Neural progenitor cell (in vitro differentiated cells): Measurements from ENCODE around the gene UNC5A. TPM values are rescaled to one million over a fixed set of nuclear protein-coding genes. Genes with fewer than 3 reads are reported as not detected.

Source experiments
- DNase-seq: peaks from one replicate; pipeline ENCODE4 v3.0.0-alpha.2; 2016; ENCODE audit warnings: low spot score
- H2AFZ ChIP-seq: fragments of 200-600 bp; sonication (generic); replicated peaks from 2 replicates; pipeline ENCODE4 v1.6.1; 2016; ENCODE audit warnings: antibody characterized with exemption
- H3F3A ChIP-seq: fragments of 200-600 bp; sonication (generic); 2 replicates; pipeline ENCODE4 v1.6.1; 2016; ENCODE audit warnings: antibody characterized with exemption, low read depth
- H3K27ac ChIP-seq: fragments of 200-600 bp; sonication (generic); 2 replicates; pipeline ENCODE4 v1.5.1; 2016; ENCODE audit warnings: mild to moderate bottlenecking
- H3K27me3 ChIP-seq: fragments of 200-600 bp; sonication (generic); 2 replicates; pipeline ENCODE4 v1.6.1; 2016; ENCODE audit warnings: mild to moderate bottlenecking, moderate library complexity
- H3K36me3 ChIP-seq: fragments of 200-600 bp; sonication (generic); 2 replicates; pipeline ENCODE4 v1.5.1; 2016
- H3K4me1 ChIP-seq: fragments of 200-600 bp; sonication (generic); 2 replicates; pipeline ENCODE4 v1.6.1; 2016; ENCODE audit warnings: mixed run types
- H3K4me2 ChIP-seq: fragments of 200-600 bp; sonication (generic); 2 replicates; pipeline ENCODE4 v1.6.1; 2016
- H3K4me3 ChIP-seq: fragments of 200-600 bp; sonication (generic); 2 replicates; pipeline ENCODE4 v1.5.1; 2016
- H3K79me2 ChIP-seq: fragments of 200-600 bp; sonication (generic); 2 replicates; pipeline ENCODE4 v1.6.1; 2016; ENCODE audit warnings: low read depth
- H3K9ac ChIP-seq: fragments of 200-600 bp; sonication (generic); 2 replicates; pipeline ENCODE4 v1.6.1; 2016
- H3K9me3 ChIP-seq: fragments of 200-600 bp; sonication (generic); 2 replicates; pipeline ENCODE4 v1.5.1; 2016; ENCODE audit warnings: low read depth
- H4K20me1 ChIP-seq: fragments of 200-600 bp; sonication (generic); 2 replicates; pipeline ENCODE4 v1.6.1; 2016; ENCODE audit warnings: low read depth
- H3K27ac Mint-ChIP-seq: 3 replicates; pipeline ENCODE4 v1.8.0; 2021; ENCODE audit warnings: mixed read lengths
- H3K27me3 Mint-ChIP-seq: 2 replicates; pipeline ENCODE4 v1.8.0; 2022; ENCODE audit warnings: low read depth, mild to moderate bottlenecking, inconsistent platforms, moderate library complexity, mixed read lengths; ENCODE audit not compliant: insufficient read depth
- H3K36me3 Mint-ChIP-seq: 3 replicates; pipeline ENCODE4 v1.8.0; 2021; ENCODE audit warnings: mixed read lengths
- H3K4me1 Mint-ChIP-seq: 3 replicates; pipeline ENCODE4 v1.8.0; 2021; ENCODE audit warnings: mixed read lengths
- H3K4me3 Mint-ChIP-seq: 3 replicates; pipeline ENCODE4 v1.8.0; 2021; ENCODE audit warnings: mild to moderate bottlenecking, moderate library complexity, mixed read lengths
- H3K9me3 Mint-ChIP-seq: 3 replicates; pipeline ENCODE4 v1.8.0; 2020; ENCODE audit warnings: mixed read lengths
- EZH2 ChIP-seq: fragments of 200-600 bp; sonication (generic); IDR thresholded peaks from 2 replicates; pipeline ENCODE4 v1.6.1; 2017; ENCODE audit warnings: antibody characterized with exemption, mild to moderate bottlenecking, moderate library complexity
- EZH2phosphoT487 ChIP-seq: fragments of 200-600 bp; sonication (generic); IDR thresholded peaks from 2 replicates; pipeline ENCODE4 v1.6.1; 2017; ENCODE audit warnings: antibody characterized with exemption
- total RNA-seq: library from RNA; depleted of rRNA; stranded (reverse); fragments of >200 nt; gene quantifications from 2 replicates; pipeline ENCODE4 v1.2.3, GENCODE V29; 2015; ENCODE audit warnings: low replicate concordance
- TF ChIP-seq, protein P1 (sequence below): fragments of 200-600 bp; sonication (generic); IDR thresholded peaks from 2 replicates; pipeline ENCODE4 v1.5.1; 2017; ENCODE audit warnings: antibody characterized with exemption, mild to moderate bottlenecking

UNC5A gene
- total RNA-seq, 1 donor from 2014 or later, result 1.2 TPM

- Mint-ChIP-seq H3K9me3 (no peaks in the 10 kb centered on the region), H3K36me3 (no peaks in the 10 kb centered on the region), H3K4me3 (no peak overlapping the region), H3K27me3 (peaks cover 28% of the 10 kb centered on the region), H3K4me1 (no peaks in the 10 kb centered on the region), H3K27ac (no peak overlapping the region)
- DNase-seq, result no peak
- H3K4me2 ChIP-seq, result no peak overlapping the region
- H3K36me3 ChIP-seq, result no peaks in the 10 kb centered on the region
- no peak overlapping the region for H3K9ac ChIP-seq
- no peak overlapping the region for H2AFZ ChIP-seq
- no peaks in the 10 kb centered on the region for H3K27me3 ChIP-seq
- peaks cover 8% of the 10 kb centered on the region for H4K20me1 ChIP-seq
- peaks cover 4% of the 10 kb centered on the region for H3F3A ChIP-seq
- H3K79me2 ChIP-seq, result no peaks in the 10 kb centered on the region
- TF ChIP-seq EZH2 (no peak), EZH2phosphoT487 (no peak)
- TF ChIP-seq, protein P1, sequence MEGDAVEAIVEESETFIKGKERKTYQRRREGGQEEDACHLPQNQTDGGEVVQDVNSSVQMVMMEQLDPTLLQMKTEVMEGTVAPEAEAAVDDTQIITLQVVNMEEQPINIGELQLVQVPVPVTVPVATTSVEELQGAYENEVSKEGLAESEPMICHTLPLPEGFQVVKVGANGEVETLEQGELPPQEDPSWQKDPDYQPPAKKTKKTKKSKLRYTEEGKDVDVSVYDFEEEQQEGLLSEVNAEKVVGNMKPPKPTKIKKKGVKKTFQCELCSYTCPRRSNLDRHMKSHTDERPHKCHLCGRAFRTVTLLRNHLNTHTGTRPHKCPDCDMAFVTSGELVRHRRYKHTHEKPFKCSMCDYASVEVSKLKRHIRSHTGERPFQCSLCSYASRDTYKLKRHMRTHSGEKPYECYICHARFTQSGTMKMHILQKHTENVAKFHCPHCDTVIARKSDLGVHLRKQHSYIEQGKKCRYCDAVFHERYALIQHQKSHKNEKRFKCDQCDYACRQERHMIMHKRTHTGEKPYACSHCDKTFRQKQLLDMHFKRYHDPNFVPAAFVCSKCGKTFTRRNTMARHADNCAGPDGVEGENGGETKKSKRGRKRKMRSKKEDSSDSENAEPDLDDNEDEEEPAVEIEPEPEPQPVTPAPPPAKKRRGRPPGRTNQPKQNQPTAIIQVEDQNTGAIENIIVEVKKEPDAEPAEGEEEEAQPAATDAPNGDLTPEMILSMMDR, result no peak
- no peak overlapping the region for H3K27ac ChIP-seq
- H3K9me3 ChIP-seq, result no peaks in the 10 kb centered on the region
- peaks cover 7% of the 10 kb centered on the region for H3K4me1 ChIP-seq
- no peak overlapping the region for H3K4me3 ChIP-seq
These were observed 20.6 kb downstream of the UNC5A start for GRCh38 chr5:176830995-176831423.

DNA sequence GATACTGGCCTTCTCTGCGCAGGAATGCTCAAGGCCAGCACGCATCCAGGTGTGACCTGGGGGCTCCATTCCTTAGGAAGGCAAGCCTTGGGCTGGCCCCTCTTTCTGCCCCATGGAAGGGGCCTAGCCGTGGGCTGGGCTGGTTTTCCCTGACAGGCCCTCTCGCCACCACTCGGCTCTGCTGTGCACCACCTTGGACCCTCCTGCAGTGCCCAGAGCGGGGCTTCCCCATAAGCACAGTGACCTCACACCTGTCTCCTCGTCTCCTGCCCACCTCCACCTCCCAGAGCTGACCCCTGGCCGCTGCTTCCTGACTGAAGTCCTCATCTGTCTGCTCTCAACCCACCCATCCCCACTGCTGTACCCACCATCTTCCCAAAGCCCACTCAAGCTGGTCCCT, 21.1 kb downstream of the UNC5A start:
- H3K27me3 Mint-ChIP-seq, result peaks cover 32% of the 10 kb centered on the region
- H3K4me1 ChIP-seq, result peaks cover 7% of the 10 kb centered on the region
- H3K79me2 ChIP-seq, result no peaks in the 10 kb centered on the region
- H3K36me3 Mint-ChIP-seq, result no peaks in the 10 kb centered on the region
- no peak overlapping the region for H2AFZ ChIP-seq
- peaks cover 12% of the 10 kb centered on the region for H4K20me1 ChIP-seq
- no peaks in the 10 kb centered on the region for H3K4me1 Mint-ChIP-seq
- no peak overlapping the region for H3K9ac ChIP-seq
- no peaks in the 10 kb centered on the region for H3K36me3 ChIP-seq
- no peaks in the 10 kb centered on the region for H3K9me3 Mint-ChIP-seq
- no peak for DNase-seq
- H3K4me3 Mint-ChIP-seq, result no peak overlapping the region
- H3K4me2 ChIP-seq, result no peak overlapping the region
- no peak overlapping the region for H3K4me3 ChIP-seq
- TF ChIP-seq EZH2phosphoT487, result no peak
- TF ChIP-seq, protein P1, result no peak
- no peak for TF ChIP-seq EZH2
- H3K27ac ChIP-seq, result no peak overlapping the region
- no peak overlapping the region for H3K27ac Mint-ChIP-seq
- H3K27me3 ChIP-seq, result no peaks in the 10 kb centered on the region
- peaks cover 4% of the 10 kb centered on the region for H3F3A ChIP-seq
- no peaks in the 10 kb centered on the region for H3K9me3 ChIP-seq

- H3K27ac ChIP-seq, result no peak overlapping the region
- no peak for DNase-seq
- Mint-ChIP-seq H3K36me3 (no peaks in the 10 kb centered on the region), H3K27ac (no peak overlapping the region), H3K4me3 (no peak overlapping the region), H3K4me1 (no peaks in the 10 kb centered on the region), H3K9me3 (no peaks in the 10 kb centered on the region), H3K27me3 (peaks cover 37% of the 10 kb centered on the region)
- no peak for TF ChIP-seq EZH2
- TF ChIP-seq, protein P1, result no peak
- no peak for TF ChIP-seq EZH2phosphoT487
- H3K27me3 ChIP-seq, result no peaks in the 10 kb centered on the region
- H3K4me1 ChIP-seq, result peaks cover 7% of the 10 kb centered on the region
- no peak overlapping the region for H3K4me3 ChIP-seq
- H3K9ac ChIP-seq, result no peak overlapping the region
- H3K36me3 ChIP-seq, result no peaks in the 10 kb centered on the region
- H3F3A ChIP-seq, result peaks cover 4% of the 10 kb centered on the region
- H4K20me1 ChIP-seq, result peaks cover 20% of the 10 kb centered on the region
- H2AFZ ChIP-seq, result no peak overlapping the region
- H3K79me2 ChIP-seq, result no peaks in the 10 kb centered on the region
- no peaks in the 10 kb centered on the region for H3K9me3 ChIP-seq
- H3K4me2 ChIP-seq, result no peak overlapping the region
These were observed 21.8 kb downstream of the UNC5A start for GRCh38 chr5:176832162-176832561.
